Body of pancreas (tissue), 4 donors: Measurements from ENCODE around the gene IL22RA1.

ENCODE experiments used
- CTCF ChIP-seq, 7 experiments: fragments of 450-650 bp in 4 of 7; fragments of 200-600 bp in 3 of 7; sonication (generic) in 3 of 7; IDR thresholded peaks; one replicate each; pipeline ENCODE4 v1.5.1; 2016 to 2019; ENCODE audit warnings: antibody characterized with exemption in 7 of 7
- POLR2A ChIP-seq, 3 donors: fragments of 450-650 bp; IDR thresholded peaks; one replicate each; pipeline ENCODE4 v1.6.1; 2016; ENCODE audit warnings: antibody characterized with exemption in 3 of 3, mild to moderate bottlenecking in 2 of 3

GRCh38 chr1:24075946-24076345 is 67.0 kb downstream of the IL22RA1 start:
- no peak for TF ChIP-seq CTCF (IDR thresholded peaks at IDR 0.05)
- no peak for TF ChIP-seq POLR2A (IDR thresholded peaks at IDR 0.05)
